NCI-H526 treated with DMSO at 0.1 percent for 48 hours (cell line): ENCODE results near the gene GPRC5B.

Experiments
- DNase-seq: peaks from one replicate; lab custom pipeline; 2025; lab: John Stamatoyannopoulos, UW

Gene GPRC5B

GRCh38 chr16:19884611-19885450, at the start of gene GPRC5B:
TSS of gene GPRC5B (minus strand) at chr16:19884848. CDS start at chr16:19872845, 12,003 bp downstream.
- DNase-seq = peak; percentile 14

- no peak for DNase-seq
These were observed 49.1 kb upstream of the GPRC5B start for GRCh38 chr16:19933740-19934139.

- no peak for DNase-seq
These were observed 44.4 kb upstream of the GPRC5B start for GRCh38 chr16:19929062-19929511.

- no peak for DNase-seq
These were observed 43.8 kb upstream of the GPRC5B start for GRCh38 chr16:19928432-19928831.

GRCh38 chr16:19926449-19927390, 42.1 kb upstream of the GPRC5B start:
- DNase-seq = no peak

GRCh38 chr16:19923396-19923795, 38.7 kb upstream of the GPRC5B start:
- DNase-seq = no peak

GRCh38 chr16:19919142-19919541, 34.5 kb upstream of the GPRC5B start:
- no peak for DNase-seq

GRCh38 chr16:19916064-19916463, 31.4 kb upstream of the GPRC5B start:
- no peak for DNase-seq

- DNase-seq = no peak
These were observed 30.2 kb upstream of the GPRC5B start for GRCh38 chr16:19914877-19915276.

- DNase-seq = no peak
These were observed 28.6 kb upstream of the GPRC5B start for GRCh38 chr16:19913340-19913645.

- DNase-seq = no peak
These were observed 28.0 kb upstream of the GPRC5B start for GRCh38 chr16:19912455-19913339.

GRCh38 chr16:19911747-19912454, 27.3 kb upstream of the GPRC5B start:
- no peak for DNase-seq

GRCh38 chr16:19911204-19911603, 26.6 kb upstream of the GPRC5B start:
- DNase-seq = no peak

- no peak for DNase-seq
These were observed 25.2 kb upstream of the GPRC5B start for GRCh38 chr16:19909750-19910322.

GRCh38 chr16:19908921-19909320, 24.3 kb upstream of the GPRC5B start:
- DNase-seq = no peak

- DNase-seq = peak; percentile 33
These were observed 22.7 kb upstream of the GPRC5B start for GRCh38 chr16:19907161-19907992.

GRCh38 chr16:19901164-19901563, 16.5 kb upstream of the GPRC5B start:
- DNase-seq = no peak

- DNase-seq = no peak
These were observed 14.9 kb upstream of the GPRC5B start for GRCh38 chr16:19899605-19899955.

- DNase-seq = no peak
These were observed 14.4 kb upstream of the GPRC5B start for GRCh38 chr16:19898924-19899604.
